Fibroblast of pulmonary artery (primary cell): ENCODE results near the gene PCBD2.

Source experiments
- DNase-seq: peaks from one replicate; pipeline ENCODE4 v3.0.0-alpha.2; 2010; ENCODE audit warnings: low read depth
- H3K4me3 ChIP-seq: replicated peaks from 2 replicates; pipeline ENCODE4 v1.5.1; 2011; ENCODE audit warnings: low read depth, mild to moderate bottlenecking, control low read depth, low read length, moderate library complexity
- TF ChIP-seq, protein P1 (sequence below): IDR thresholded peaks from 2 replicates; pipeline ENCODE4 v1.5.1; 2011; ENCODE audit warnings: mild to moderate bottlenecking, control low read depth, low read length, inconsistent platforms; ENCODE audit errors: missing control alignments

Gene PCBD2

DNA sequence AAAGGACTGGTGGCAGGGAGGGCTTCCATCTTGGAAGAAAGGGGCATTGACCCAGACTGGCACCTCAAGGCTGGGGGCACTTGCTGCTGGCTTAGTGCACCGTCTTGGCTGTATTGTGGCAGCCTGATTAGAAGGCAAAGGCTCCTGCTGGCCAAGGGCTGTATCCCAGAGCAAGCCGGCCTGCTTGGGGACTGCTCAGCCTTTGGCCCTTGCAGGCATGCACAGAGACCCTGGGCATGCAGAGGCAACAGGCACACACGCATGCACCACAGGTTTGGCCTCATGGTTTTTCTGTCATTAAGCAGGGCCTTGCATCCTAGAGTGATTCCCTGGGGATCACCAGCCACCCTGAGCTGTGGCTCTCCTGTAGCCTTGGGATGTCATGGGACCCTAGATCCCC is 100.1 kb downstream of the PCBD2 start:
- DNase-seq = no peak
- no peak overlapping the region for H3K4me3 ChIP-seq
- TF ChIP-seq, protein P1, sequence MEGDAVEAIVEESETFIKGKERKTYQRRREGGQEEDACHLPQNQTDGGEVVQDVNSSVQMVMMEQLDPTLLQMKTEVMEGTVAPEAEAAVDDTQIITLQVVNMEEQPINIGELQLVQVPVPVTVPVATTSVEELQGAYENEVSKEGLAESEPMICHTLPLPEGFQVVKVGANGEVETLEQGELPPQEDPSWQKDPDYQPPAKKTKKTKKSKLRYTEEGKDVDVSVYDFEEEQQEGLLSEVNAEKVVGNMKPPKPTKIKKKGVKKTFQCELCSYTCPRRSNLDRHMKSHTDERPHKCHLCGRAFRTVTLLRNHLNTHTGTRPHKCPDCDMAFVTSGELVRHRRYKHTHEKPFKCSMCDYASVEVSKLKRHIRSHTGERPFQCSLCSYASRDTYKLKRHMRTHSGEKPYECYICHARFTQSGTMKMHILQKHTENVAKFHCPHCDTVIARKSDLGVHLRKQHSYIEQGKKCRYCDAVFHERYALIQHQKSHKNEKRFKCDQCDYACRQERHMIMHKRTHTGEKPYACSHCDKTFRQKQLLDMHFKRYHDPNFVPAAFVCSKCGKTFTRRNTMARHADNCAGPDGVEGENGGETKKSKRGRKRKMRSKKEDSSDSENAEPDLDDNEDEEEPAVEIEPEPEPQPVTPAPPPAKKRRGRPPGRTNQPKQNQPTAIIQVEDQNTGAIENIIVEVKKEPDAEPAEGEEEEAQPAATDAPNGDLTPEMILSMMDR = no peak

DNA sequence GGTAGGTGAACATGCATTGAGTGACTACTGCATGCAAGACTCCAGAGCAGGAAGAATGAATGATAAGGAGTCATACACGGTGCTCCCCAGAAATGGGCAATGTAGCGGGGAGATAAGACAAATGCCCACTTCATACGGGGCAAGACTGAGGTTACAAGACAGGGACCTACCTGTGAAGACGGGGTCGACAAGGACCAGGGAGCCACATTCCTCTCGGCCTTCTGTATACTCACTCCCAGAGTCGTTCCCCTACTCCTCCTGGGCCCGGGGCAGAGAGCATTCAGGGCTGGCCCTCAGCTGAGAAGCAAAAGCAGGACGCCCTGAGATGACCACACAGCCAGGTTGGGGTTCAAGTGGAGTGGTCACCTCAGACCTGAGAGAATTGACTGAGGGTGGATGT is 102.4 kb downstream of the PCBD2 start:
- no peak for DNase-seq

DNA sequence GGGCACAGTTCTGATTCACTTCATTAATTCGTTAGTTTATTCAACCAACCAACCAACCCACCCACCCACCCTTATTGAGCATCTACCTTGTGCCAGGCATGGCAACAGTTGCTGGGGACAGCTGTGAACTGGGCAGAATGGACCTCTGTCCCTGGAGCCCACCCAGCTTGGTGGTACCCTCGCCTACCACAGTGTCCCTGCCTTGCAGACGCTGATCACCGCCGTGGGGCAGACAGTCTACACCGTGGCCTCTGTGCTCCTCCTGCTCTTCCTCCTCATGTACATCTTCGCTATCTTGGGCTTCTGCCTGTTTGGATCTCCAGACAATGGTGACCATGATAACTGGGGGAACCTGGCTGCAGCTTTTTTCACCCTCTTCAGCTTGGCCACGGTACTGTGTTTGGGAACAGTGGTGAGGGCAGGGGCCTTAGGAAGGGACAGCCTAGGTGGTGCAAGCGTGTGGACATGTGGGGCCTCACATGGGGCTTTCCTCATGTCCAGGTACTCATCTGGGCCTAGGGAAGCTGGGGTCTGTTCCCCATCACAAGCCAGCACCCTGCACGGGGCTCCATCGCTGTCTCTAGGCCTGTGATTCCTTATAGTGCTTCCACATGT is 102.9 kb downstream of the PCBD2 start:
- no peak overlapping the region for H3K4me3 ChIP-seq
- TF ChIP-seq, protein P1 = no peak
- no peak for DNase-seq

More for the DNA sequence above, 102.4 kb downstream of the PCBD2 start:
- H3K4me3 ChIP-seq = no peak overlapping the region
- TF ChIP-seq, protein P1 = no peak

DNA sequence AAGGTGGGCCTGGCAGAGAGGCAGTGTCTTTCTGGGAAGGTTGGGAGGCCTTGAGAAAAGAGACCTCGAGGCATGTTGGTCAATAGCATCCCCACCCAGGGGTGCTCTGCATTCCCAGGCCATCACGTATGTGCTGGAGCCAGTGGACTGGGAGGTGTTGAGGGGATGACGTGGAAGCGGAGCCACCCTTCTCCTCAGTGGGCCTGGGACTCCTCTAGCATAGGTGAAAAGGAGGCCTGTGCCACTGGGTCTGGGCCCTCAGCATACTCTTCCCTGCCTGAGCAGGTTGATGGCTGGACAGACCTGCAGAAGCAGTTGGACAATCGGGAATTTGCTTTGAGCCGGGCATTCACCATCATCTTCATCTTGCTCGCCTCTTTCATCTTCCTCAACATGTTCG is 103.6 kb downstream of the PCBD2 start:
- TF ChIP-seq, protein P1 = no peak
- DNase-seq = no peak
- no peak overlapping the region for H3K4me3 ChIP-seq

DNA sequence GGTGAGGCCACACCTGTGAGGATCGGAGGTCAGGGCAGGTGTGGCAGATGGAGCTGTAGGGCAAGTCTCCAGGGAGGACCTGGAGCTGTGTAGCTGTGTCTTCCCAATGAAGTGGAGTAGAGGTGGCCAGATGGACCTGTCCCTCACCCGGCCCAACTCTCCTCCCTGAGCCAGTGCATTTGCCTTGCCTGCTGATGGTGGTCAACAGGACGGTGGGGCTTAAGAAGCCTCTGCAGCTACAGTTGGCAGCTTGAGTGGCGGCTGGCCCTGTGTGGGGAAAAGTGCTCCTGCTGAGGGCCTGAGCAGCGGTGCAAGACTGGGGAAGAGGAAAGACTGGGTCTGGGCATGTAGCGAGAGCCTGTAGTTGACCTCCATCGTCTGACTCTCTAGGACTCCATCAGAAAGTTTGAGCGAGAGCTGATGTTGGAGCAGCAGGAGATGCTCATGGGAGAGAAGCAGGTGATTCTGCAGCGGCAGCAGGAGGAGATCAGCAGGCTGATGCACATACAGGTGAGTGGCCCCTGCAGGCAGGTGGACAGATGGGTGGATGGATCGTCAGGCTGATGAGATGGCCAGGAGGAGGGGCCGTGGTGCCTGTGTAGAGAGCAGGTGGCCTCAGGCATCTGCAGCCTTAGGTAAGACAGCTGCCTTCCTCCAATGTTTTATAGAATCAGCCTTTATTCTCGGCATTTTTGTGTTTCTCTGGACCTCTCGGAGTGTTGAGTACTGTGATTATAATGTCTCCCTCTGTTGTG is 104.2 kb downstream of the PCBD2 start:
- H3K4me3 ChIP-seq = no peak overlapping the region
- DNase-seq = no peak
- TF ChIP-seq, protein P1 = no peak

DNA sequence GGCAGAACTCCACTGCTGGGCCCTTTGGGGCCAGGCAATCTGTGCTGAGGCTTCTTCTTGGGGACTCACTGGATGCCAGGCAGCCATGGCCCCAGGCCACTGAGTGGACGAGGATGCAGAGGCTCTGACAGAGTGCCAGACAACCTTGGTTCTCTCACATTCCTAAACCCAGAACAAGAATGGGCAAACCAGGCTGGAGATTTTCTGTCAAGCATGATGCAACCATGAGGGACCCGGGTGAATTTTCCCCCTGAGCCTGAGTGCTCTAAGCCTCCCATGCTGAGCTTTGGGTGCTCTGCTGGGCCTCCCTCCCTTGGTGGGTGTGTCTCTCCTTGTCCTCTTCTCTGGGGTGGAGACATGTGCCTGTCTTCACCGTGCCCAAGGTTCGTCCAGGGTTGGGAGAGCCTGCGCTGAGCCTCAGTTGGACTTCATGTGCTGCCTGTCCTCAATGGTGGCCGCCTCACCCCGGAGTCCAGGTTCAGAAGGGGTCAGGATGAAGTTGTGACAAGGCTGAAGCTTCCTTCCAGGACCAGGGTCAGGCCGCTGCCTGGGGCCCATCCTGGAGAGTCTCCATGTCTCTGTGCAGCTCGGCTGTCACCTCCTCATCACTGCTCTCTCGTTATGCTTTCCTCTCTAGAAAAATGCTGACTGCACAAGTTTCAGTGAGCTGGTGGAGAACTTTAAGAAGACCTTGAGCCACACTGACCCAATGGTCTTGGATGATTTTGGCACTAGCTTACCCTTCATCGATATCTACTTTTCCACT is 105.0 kb downstream of the PCBD2 start:
- H3K4me3 ChIP-seq = no peak overlapping the region
- DNase-seq = no peak
- TF ChIP-seq, protein P1 = no peak
